ENCODE data around the gene NDUFS8. TPM values are rescaled to one million over a fixed set of nuclear protein-coding genes. Genes with fewer than 3 reads are reported as not detected.

The NDUFS8 gene
- total RNA-seq, 2 experiments from 2014 or later: 161 TPM

Small RNAs within 50 kb of the gene (microRNA-seq; reads per million reads assigned to microRNA genes)
- gene MIR4691 (not detected), gene MIR6753 (not detected), gene MIR7113 (not detected)

Other genes with a start within 250 kb of the NDUFS8 start
- gene UNC93B1, start 26.6 kb upstream of the NDUFS8 start, total RNA-seq: 10 to 100 TPM; 20.0 to 48.9 TPM
- not detected for gene ALDH3B1, start 20.4 kb upstream of the NDUFS8 start, total RNA-seq
- 100 to 1,000 TPM; 235 to 311 TPM for gene TCIRG1, start 8.3 kb downstream of the NDUFS8 start, total RNA-seq
- 10 to 100 TPM in 1 of 2 experiments, 1 to 10 TPM in 1; 5.3 to 12.9 TPM for gene CHKA, start 90.7 kb downstream of the NDUFS8 start, total RNA-seq
- 10 to 100 TPM; 15.1 to 20.3 TPM for gene KMT5B, start 182.6 kb downstream of the NDUFS8 start, total RNA-seq
- 10 to 100 TPM; 26.4 to 27.0 TPM for gene C11orf24, start 241.3 kb downstream of the NDUFS8 start, total RNA-seq

Data from activated CD8-positive, alpha-beta memory T cell treated with anti-CD3 and anti-CD28 coated beads, Interleukin-2, amount 10 ng/mL, durations not matched to agents 7 days and 5 days (primary cell).